Measurements from ENCODE around the gene MCUB. TPM values are rescaled to one million over a fixed set of nuclear protein-coding genes. Genes with fewer than 3 reads are reported as not detected.
A peak's percentile ranks its signal among the peaks of the same experiment; 100 is the strongest.

MCUB gene
- total and polyA plus RNA-seq, 9 of the 15 experiments (the other 6 are each of a cell fraction or from before 2014, with no cell fraction given): 1.4 to 21.5 (median 5.4) TPM

DNA sequence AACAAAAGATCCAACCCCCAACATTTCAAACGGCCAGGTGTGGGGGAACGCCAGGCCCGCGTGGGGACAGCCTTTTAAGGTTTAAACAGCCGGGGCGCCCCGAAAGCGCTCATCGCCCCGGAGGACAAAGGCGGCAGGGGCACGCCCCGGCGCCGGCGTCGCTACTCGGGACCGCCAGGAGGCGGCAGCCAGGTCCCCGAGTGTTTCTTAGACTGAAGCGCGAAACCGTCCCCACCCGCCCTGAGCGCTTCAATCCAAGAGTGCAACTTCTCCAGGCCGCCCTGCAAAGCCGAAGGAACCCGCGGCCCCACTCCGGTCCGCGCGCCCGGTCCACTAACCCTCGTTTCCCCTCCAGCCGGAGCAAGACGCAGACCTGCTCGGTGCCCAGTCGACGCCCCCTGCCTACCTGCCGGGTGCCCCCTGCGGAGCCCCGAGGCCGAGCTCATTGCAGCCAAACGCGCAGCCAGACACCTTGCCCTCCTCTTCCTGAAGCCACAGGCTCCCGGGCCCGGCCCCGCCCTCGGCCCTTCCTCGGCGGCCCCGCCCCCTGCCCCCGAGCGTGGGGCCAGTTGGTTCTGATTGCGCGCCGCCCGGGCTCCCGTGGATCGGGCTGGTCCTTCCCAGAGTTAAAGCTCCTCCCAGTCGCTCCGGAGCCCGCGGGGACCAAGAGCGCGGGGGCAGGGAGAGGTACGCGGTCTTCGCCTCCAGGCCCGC, 143.1 kb downstream of the MCUB start, which contains the start of gene CASP6 (continued):
- TF ChIP-seq SMAD1 (IDR thresholded peaks at IDR 0.05; ENCODE audit: low read depth, low read length, partially characterized antibody) (no peak), PHB (CRISPR knock-in tag; IDR thresholded peaks at IDR 0.05) (0 out of 2 replicates have a peak, but pooled peaks have one; percentile 80), ZC3H8 (IDR thresholded peaks at IDR 0.05) (no peak), PPARD (CRISPR knock-in tag; IDR thresholded peaks at IDR 0.05) (no peak), E2F6 (IDR thresholded peaks at IDR 0.05; ENCODE audit: borderline replicate concordance in 1 of 2, extremely low read depth in 1 of 2, insufficient read depth in 1 of 2, insufficient read length in 1 of 2, low read depth in 1 of 2, low read length in 1 of 2, poor library complexity in 1 of 2, severe bottlenecking in 1 of 2) (peak; percentile 27 to 57), GMEB1 (CRISPR knock-in tag; IDR thresholded peaks at IDR 0.05) (no peak), GABPA (tag; conservative IDR thresholded peaks at IDR 0.05; ENCODE audit: low read depth) (no peak; the same call in 1 of the 2 replicates), ZNF518B (CRISPR knock-in tag; IDR thresholded peaks at IDR 0.05) (no peak), RB1 (IDR thresholded peaks at IDR 0.05; ENCODE audit: low read depth) (peak; percentile 80), HDAC1 (IDR thresholded peaks at IDR 0.05) (peak in 1 of 2 experiments; percentile 77; a peak in 2 of 4 replicates), ZZZ3 (IDR thresholded peaks at IDR 0.05) (no peak), CBX3 (IDR thresholded peaks at IDR 0.05; ENCODE audit: borderline replicate concordance in 1 of 2, low read length in 2 of 2) (no peak), PML (IDR thresholded peaks at IDR 0.05; ENCODE audit: low read length) (peak; percentile 69), HIVEP1 (CRISPR knock-in tag; IDR thresholded peaks at IDR 0.05) (no peak), NR4A1 (CRISPR knock-in tag; IDR thresholded peaks at IDR 0.05) (0 out of 2 replicates have a peak, but pooled peaks have one; percentile 43), NR4A1 (tag; IDR thresholded peaks at IDR 0.05) (no peak), EGR1 (conservative IDR thresholded peaks at IDR 0.05) (peak; percentile 47)
- TF ChIP-seq, protein P1, sequence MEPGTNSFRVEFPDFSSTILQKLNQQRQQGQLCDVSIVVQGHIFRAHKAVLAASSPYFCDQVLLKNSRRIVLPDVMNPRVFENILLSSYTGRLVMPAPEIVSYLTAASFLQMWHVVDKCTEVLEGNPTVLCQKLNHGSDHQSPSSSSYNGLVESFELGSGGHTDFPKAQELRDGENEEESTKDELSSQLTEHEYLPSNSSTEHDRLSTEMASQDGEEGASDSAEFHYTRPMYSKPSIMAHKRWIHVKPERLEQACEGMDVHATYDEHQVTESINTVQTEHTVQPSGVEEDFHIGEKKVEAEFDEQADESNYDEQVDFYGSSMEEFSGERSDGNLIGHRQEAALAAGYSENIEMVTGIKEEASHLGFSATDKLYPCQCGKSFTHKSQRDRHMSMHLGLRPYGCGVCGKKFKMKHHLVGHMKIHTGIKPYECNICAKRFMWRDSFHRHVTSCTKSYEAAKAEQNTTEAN (CRISPR knock-in tag; IDR thresholded peaks at IDR 0.05): no peak
- TF ChIP-seq, protein P2, sequence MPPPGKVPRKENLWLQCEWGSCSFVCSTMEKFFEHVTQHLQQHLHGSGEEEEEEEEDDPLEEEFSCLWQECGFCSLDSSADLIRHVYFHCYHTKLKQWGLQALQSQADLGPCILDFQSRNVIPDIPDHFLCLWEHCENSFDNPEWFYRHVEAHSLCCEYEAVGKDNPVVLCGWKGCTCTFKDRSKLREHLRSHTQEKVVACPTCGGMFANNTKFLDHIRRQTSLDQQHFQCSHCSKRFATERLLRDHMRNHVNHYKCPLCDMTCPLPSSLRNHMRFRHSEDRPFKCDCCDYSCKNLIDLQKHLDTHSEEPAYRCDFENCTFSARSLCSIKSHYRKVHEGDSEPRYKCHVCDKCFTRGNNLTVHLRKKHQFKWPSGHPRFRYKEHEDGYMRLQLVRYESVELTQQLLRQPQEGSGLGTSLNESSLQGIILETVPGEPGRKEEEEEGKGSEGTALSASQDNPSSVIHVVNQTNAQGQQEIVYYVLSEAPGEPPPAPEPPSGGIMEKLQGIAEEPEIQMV (tag; conservative IDR thresholded peaks at IDR 0.05; ENCODE audit: low read depth): peak; percentile 85
